ENCODE data around the gene DCTPP1.
A peak's percentile ranks its signal among the peaks of the same experiment; 100 is the strongest.

Gene DCTPP1

DNA sequence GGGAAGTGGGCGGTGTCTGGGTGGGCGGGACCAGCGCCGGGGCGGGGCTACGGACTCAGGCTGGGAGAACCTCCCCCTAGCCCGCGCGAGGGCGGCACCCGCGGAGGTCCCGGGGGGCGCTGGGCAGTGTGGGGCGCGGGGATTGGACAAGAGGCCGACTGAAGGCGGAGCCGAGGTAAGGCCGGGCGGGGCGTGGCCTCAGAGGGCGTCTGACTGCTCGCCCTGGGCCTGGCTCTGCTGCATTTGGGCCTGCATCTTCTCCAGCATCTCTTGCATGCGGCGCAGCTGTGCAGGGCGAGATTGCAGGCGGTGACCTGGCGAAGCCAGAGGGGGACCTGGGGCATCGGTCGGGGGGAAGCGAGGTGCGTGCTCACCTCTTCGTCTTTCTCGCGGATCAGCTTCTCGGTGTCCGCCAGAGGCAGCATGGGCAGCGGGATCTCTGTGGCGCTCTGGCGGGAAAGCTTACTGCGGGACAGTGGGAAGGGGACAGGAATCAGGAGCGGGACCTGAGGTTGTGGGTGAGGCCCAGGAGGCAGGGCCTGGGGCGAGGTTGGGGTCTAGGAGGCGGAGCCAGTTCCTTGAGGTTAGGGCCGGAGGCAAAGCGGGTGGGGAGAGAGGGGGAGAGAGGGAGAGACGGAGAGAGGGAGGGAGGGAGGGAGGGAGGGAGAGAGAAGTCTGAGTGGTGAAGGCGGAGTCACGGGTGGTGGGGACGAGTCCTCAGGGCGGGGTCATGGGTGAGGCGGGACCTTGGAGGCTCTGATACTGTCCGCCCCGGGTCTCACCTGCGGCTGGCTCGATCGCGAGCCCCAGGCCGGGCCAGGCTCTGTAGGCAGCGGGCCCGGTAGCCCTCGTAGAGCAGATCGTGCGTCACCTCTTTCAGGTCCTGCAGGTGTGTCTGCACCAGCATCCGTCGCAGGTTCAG, 51.3 kb downstream of the DCTPP1 start (continued):
- TF ChIP-seq BCL11B (tag by site-specific recombination; IDR thresholded peaks at IDR 0.05; ENCODE audit: low read depth): no peak
- TF ChIP-seq ZNF660 (tag by site-specific recombination; IDR thresholded peaks at IDR 0.05): peak; percentile 24; the same call in 1 of the 2 replicates
- TF ChIP-seq ZNF629 (tag by site-specific recombination; IDR thresholded peaks at IDR 0.05): no peak
- no peak for TF ChIP-seq BCL11A (tag by site-specific recombination; IDR thresholded peaks at IDR 0.05; ENCODE audit: low read depth)
- no peak; the same call in 1 of the 2 replicates for TF ChIP-seq ZNF561 (tag by site-specific recombination; IDR thresholded peaks at IDR 0.05; ENCODE audit: borderline replicate concordance)
- TF ChIP-seq ZNF677 (tag by site-specific recombination; IDR thresholded peaks at IDR 0.05): no peak
- TF ChIP-seq HOXC10 (CRISPR knock-in tag; IDR thresholded peaks at IDR 0.05): no peak; the same call in 1 of the 2 replicates
- no peak for TF ChIP-seq ZNF488 (tag by site-specific recombination; IDR thresholded peaks at IDR 0.05)
- TF ChIP-seq ZBTB11 (tag by site-specific recombination; conservative IDR thresholded peaks at IDR 0.05; ENCODE audit: low read depth): peak; percentile 87
- TF ChIP-seq, protein P1, sequence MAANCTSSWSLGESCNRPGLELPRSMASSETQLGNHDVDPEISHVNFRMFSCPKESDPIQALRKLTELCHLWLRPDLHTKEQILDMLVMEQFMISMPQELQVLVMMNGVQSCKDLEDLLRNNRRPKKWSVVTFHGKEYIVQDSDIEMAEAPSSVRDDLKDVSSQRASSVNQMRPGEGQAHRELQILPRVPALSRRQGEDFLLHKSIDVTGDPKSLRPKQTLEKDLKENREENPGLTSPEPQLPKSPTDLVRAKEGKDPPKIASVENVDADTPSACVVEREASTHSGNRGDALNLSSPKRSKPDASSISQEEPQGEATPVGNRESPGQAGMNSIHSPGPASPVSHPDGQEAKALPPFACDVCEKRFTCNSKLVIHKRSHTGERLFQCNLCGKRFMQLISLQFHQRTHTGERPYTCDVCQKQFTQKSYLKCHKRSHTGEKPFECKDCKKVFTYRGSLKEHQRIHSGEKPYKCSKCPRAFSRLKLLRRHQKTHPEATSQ (tag by site-specific recombination; IDR thresholded peaks at IDR 0.05): peak; percentile 96
- no peak for TF ChIP-seq SETDB1 (IDR thresholded peaks at IDR 0.05; ENCODE audit: insufficient read length, low read length)
- no peak for TF ChIP-seq ZNF23 (tag by site-specific recombination; IDR thresholded peaks at IDR 0.05; ENCODE audit: borderline replicate concordance)
- TF ChIP-seq, protein P2, sequence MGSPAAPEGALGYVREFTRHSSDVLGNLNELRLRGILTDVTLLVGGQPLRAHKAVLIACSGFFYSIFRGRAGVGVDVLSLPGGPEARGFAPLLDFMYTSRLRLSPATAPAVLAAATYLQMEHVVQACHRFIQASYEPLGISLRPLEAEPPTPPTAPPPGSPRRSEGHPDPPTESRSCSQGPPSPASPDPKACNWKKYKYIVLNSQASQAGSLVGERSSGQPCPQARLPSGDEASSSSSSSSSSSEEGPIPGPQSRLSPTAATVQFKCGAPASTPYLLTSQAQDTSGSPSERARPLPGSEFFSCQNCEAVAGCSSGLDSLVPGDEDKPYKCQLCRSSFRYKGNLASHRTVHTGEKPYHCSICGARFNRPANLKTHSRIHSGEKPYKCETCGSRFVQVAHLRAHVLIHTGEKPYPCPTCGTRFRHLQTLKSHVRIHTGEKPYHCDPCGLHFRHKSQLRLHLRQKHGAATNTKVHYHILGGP (tag by site-specific recombination; IDR thresholded peaks at IDR 0.05): no peak
- TF ChIP-seq ZNF248 (tag by site-specific recombination; IDR thresholded peaks at IDR 0.05): no peak
- no peak for TF ChIP-seq ZNF571 (tag by site-specific recombination; IDR thresholded peaks at IDR 0.05)
- 0 out of 2 replicates have a peak, but pooled peaks have one; percentile 82 for TF ChIP-seq ZSCAN23 (tag by site-specific recombination; IDR thresholded peaks at IDR 0.05)
- TF ChIP-seq ZNF280D (tag by site-specific recombination; IDR thresholded peaks at IDR 0.05): no peak
- TF ChIP-seq ZNF433 (tag by site-specific recombination; IDR thresholded peaks at IDR 0.05; ENCODE audit: low read depth): no peak
- TF ChIP-seq ZNF37A (tag by site-specific recombination; IDR thresholded peaks at IDR 0.05): no peak
- no peak for TF ChIP-seq ZNF791 (tag by site-specific recombination; IDR thresholded peaks at IDR 0.05)
- TF ChIP-seq KLF16 (tag by site-specific recombination; IDR thresholded peaks at IDR 0.05): peak; percentile 93
- peak; percentile 91 for TF ChIP-seq ZBTB8A (tag by site-specific recombination; IDR thresholded peaks at IDR 0.05)
- TF ChIP-seq ZNF292 (tag by site-specific recombination; IDR thresholded peaks at IDR 0.05; ENCODE audit: borderline replicate concordance, low read depth): no peak
- no peak for TF ChIP-seq ZNF133 (tag by site-specific recombination; IDR thresholded peaks at IDR 0.05)
- TF ChIP-seq, protein P3, sequence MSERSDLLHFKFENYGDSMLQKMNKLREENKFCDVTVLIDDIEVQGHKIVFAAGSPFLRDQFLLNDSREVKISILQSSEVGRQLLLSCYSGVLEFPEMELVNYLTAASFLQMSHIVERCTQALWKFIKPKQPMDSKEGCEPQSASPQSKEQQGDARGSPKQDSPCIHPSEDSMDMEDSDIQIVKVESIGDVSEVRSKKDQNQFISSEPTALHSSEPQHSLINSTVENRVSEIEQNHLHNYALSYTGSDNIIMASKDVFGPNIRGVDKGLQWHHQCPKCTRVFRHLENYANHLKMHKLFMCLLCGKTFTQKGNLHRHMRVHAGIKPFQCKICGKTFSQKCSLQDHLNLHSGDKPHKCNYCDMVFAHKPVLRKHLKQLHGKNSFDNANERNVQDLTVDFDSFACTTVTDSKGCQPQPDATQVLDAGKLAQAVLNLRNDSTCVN (tag by site-specific recombination; optimal IDR thresholded peaks at IDR 0.05): peak; percentile 64
